SJSA1 (cell line): ENCODE results near the gene SPOUT1. TPM values are rescaled to one million over a fixed set of nuclear protein-coding genes. Genes with fewer than 3 reads are reported as not detected.

ENCODE experiments used
- DNase-seq, 2 experiments: peaks; one replicate each; pipeline ENCODE4 v3.0.0-alpha.2; 2015 to 2020; ENCODE audit warnings: low spot score in 2 of 2, low read depth in 1 of 2
- H3K27ac ChIP-seq: fragments of 250-450 bp; sonication (Bioruptor Pico); 2 replicates; pipeline ENCODE4 v1.5.1; 2020; ENCODE audit warnings: mild to moderate bottlenecking, moderate library complexity
- H3K27me3 ChIP-seq: fragments of 250-450 bp; sonication (Bioruptor Pico); replicated peaks from 2 replicates; pipeline ENCODE4 v1.5.1; 2020; ENCODE audit warnings: mild to moderate bottlenecking, moderate library complexity
- H3K36me3 ChIP-seq: fragments of 250-450 bp; sonication (Bioruptor Pico); 2 replicates; pipeline ENCODE4 v1.5.1; 2020; ENCODE audit warnings: mild to moderate bottlenecking
- H3K4me1 ChIP-seq: fragments of 250-450 bp; sonication (Bioruptor Pico); replicated peaks from 2 replicates; pipeline ENCODE4 v1.6.1; 2021; ENCODE audit warnings: mild to moderate bottlenecking
- H3K4me3 ChIP-seq: fragments of 250-450 bp; sonication (Bioruptor Pico); 2 replicates; pipeline ENCODE4 v1.5.1; 2020; ENCODE audit warnings: mild to moderate bottlenecking
- H3K9me3 ChIP-seq: fragments of 250-450 bp; sonication (Bioruptor Pico); replicated peaks from 2 replicates; pipeline ENCODE4 v1.5.1; 2020; ENCODE audit warnings: mild to moderate bottlenecking
- total RNA-seq: library from RNA; depleted of rRNA; stranded (reverse); fragments of >200 nt; shearing (Covaris generic); gene quantifications from 2 replicates; pipeline ENCODE4 v1.2.3, GENCODE V29; 2014

Gene SPOUT1
- total RNA-seq, 1 experiment from 2014 or later, result 15.3 TPM

DNA sequence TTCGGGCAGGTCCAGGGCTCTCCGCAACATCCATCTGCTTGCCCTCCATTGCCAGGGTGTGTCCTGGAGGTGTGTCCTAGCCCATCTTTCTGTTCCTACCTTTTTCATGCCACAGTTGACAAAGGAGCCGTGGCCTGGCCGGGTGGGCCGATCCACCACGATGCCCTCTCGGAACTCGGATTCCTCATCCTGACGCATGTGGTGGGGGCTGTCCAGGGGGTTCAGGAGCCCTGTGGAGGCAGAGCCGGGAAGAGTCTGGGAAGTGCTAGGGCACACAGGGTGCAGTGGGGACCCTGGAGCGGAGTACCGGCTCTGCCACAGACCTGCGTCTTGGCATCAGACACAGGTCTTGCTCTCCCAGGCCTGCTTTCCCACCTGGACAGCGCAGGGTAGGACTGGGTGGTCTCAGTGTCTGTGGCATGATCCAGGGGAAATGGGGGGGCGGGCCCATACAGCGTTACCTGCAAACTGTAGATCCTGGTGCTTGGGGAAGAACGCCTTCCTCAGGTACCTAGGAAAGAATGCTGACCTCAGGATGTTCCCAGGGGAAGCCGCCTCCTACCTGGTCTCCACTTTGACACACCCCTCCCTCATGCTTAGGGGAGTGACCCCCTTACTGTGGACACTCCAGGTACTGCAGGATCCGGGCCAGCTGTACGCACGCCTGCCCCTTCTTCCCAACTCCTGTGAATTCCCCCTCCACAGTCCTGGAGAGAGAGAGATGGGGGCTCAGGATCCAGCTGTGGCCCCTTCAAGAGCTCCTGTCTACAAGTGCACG is 3.5 kb downstream of the SPOUT1 start:
- Histone ChIP-seq H3K36me3 (peaks cover 79% of the 10 kb centered on the region), H3K4me1 (peaks cover 12% of the 10 kb centered on the region), H3K27ac (no peak overlapping the region), H3K4me3 (no peak overlapping the region), H3K9me3 (no peaks in the 10 kb centered on the region), H3K27me3 (no peaks in the 10 kb centered on the region)
- DNase-seq, result no peak

DNA sequence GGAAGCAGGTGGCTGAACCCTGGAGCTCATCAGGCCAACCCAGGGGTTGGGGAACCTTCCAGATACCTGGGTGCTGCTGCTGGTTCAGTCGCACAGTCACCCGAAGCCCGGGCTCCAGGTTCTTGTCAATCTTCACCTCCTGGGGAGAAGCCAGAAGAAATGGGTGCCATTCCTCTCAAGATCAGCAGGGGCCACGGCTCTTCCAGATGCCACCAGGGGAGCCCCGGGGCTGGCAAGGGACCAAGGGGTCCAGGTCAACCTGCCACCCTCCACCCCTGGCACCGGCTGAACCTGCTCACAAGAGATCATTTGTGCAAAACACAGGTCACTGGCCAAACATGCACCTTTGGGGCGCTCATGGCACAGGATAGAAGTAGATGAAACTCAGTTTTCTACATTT is 4.7 kb downstream of the SPOUT1 start:
- no peak for DNase-seq
- Histone ChIP-seq H3K36me3 (peaks cover 84% of the 10 kb centered on the region), H3K4me1 (peaks cover 8% of the 10 kb centered on the region), H3K27me3 (no peaks in the 10 kb centered on the region), H3K9me3 (no peaks in the 10 kb centered on the region), H3K4me3 (no peak overlapping the region), H3K27ac (no peak overlapping the region)

DNA sequence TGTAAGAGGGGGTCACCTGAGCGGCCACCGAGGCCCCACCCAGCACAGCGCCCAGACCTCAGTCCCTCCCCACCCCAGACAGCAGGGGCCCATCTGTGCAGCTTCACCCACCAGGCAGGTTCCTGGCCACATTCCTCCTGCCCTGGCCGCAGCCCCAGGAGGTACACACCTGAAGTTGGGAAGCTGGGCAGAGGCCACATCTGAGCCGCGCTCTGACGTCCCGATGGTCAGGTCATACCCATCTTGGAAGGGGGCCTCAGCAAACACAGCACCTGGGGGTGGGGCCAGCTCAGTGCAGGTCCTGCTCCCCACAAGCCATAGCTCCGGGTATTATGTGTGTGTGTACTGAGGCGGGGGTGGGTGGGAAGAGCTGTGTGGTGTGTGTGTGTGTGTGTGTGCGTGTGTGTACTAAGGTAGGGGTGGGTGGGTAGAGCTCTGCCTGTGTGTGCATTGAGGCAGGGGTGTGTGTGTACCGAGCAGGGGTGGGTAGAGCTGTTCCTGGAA is 5.6 kb downstream of the SPOUT1 start:
- H3K4me3 ChIP-seq, result no peak overlapping the region
- H3K9me3 ChIP-seq, result no peaks in the 10 kb centered on the region
- H3K27me3 ChIP-seq, result no peaks in the 10 kb centered on the region
- H3K36me3 ChIP-seq, result peaks cover 83% of the 10 kb centered on the region
- H3K4me1 ChIP-seq, result peaks cover 10% of the 10 kb centered on the region
- no peak for DNase-seq
- no peak overlapping the region for H3K27ac ChIP-seq

DNA sequence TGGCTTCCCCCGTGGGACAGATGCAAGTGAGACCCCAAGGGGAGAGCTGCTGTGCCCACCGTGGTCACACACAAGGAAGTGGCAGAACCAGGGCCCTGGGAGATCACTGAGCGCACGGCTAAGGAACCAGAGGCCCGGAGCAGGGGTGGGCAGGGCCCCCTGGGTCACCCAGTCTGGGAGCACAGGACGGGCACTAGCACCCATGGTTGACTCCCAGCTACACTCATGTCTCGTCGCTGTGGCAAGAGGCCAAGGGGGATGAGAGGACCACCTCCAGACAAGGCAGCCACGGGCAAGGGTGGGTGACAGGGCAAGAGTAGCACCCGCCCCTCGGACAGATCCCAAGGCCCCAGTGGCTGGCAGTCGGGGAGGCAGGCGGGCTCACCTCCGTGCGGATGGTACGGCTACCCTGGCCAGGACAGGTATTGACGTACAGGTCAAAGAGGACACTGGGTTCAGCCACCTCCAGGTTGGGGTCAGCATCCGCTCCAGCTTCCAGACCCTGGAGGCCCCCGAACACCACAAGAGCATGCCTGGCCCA is 6.2 kb downstream of the SPOUT1 start:
- Histone ChIP-seq H3K4me3 (no peak overlapping the region), H3K9me3 (no peaks in the 10 kb centered on the region), H3K4me1 (peaks cover 8% of the 10 kb centered on the region), H3K27me3 (no peaks in the 10 kb centered on the region), H3K36me3 (peaks cover 79% of the 10 kb centered on the region), H3K27ac (no peak overlapping the region)
- DNase-seq, result no peak

DNA sequence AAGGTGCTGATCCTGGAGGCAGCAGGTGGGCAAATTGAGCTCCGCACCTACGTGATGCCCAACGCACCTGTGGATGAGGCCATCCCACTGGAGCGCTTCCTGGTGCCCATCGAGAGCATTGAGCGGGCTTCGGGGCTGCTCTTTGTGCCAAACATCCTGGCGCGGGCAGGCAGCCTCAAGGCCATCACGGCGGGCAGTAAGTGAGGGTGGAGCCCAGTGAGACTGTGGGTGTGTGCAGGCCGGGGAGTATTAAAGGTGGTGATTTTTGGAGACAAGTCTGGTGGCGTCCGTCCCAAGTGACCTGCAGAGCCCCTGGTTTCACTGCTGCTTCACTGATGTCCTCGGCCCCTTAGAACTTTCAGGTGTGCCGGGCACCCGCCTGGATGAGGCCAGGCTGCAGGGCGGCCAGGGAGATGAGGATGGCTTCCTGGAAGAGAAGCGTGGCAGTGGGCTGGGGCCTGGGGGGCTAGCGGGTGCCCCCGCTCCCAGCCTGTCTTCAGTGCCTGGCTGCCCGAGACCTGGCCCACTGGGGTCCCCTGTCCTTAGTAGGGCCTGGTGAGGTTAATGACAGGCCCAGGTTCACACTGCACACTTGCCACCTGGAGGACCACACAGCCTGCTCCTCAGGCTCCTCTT is 7.1 kb downstream of the SPOUT1 start:
- Histone ChIP-seq H3K4me3 (no peak overlapping the region), H3K9me3 (no peaks in the 10 kb centered on the region), H3K27me3 (no peaks in the 10 kb centered on the region), H3K27ac (no peak overlapping the region), H3K4me1 (peaks cover 8% of the 10 kb centered on the region), H3K36me3 (peaks cover 70% of the 10 kb centered on the region)
- DNase-seq, result no peak

DNA sequence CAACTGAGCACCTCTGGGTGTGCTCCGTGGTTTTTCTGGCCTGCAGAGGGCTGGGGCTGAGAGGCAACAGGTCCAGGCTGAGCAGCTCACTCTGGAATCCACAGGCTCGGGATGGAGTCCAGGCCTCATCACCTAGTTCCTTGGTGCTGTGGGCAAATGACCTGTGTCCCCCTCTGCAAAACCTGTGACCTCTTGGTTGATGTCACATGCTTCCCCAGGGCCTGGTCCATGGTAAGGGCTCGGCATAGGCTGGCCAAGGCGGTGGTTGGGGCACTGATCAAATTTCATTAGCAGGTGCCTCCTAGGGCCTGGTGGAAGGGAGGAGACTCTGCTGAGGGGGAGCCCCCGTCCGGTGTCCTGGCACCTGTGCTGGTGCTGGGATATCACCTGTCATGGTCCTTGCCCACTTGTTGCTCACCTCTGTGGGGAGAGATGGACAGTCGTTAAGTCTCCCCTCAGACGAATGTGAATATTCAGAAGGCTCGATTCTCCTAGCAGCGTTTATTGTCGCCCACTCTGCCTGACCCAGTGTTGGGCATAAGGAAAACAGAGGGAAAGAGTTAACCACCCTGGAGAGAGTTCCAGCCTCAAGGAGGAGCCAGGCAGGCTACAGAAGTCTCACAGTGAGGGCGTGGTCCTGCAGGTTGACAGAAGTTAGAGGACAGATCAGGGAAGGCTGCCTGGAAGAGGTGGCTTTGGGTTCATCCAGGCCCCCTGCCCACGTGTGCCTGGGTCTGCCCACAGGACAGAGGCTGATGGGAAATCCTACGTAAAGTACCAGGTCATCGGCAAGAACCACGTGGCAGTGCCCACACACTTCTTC is 7.8 kb downstream of the SPOUT1 start:
- H3K9me3 ChIP-seq, result no peaks in the 10 kb centered on the region
- no peak overlapping the region for H3K27ac ChIP-seq
- peaks cover 8% of the 10 kb centered on the region for H3K4me1 ChIP-seq
- peaks cover 63% of the 10 kb centered on the region for H3K36me3 ChIP-seq
- H3K27me3 ChIP-seq, result no peaks in the 10 kb centered on the region
- DNase-seq, result no peak
- no peak overlapping the region for H3K4me3 ChIP-seq

DNA sequence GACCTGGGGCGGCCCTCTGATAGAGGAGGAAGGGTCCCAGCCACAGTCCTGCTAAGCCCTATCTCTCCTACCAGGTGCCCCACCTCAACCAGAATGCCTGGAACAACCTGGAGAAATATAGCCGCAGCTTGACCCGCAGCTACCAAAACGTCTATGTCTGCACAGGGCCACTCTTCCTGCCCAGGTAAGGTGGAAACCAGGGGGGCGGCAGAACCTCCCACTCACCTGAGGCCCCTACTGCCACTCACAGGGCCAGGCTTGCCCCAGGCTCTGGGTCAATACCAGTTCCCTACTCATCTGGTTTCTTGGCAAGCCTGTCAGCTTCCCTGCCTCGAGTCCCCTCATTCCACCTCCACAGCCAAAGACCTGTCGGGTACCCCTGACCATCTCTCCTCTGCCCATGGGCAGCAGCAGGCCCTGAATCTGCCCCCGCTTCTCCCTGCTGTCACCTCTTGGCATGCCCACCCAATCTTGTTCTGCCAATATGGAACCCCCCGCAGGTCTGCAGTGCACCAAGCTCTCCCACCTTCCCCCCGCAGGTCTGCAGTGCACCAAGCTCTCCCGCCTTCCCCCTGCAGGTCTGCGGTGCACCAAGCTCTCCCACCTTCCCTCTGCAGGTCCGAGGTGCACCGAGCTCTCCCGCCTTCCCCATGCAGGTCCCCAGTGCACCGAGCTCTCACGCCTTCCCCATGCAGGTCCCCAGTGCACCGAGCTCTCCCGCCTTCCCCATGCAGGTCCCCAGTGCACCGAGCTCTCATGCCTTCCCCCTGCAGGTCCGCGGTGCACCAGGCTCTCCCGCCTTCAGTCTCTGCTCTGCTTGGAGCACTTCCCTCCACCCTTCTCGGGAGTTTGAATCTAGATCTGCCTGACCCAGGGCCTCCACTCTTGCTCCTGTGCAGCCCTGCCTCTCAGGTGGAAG is 8.7 kb downstream of the SPOUT1 start:
- no peaks in the 10 kb centered on the region for H3K9me3 ChIP-seq
- H3K36me3 ChIP-seq, result peaks cover 54% of the 10 kb centered on the region
- H3K4me3 ChIP-seq, result no peak overlapping the region
- peaks cover 8% of the 10 kb centered on the region for H3K4me1 ChIP-seq
- H3K27me3 ChIP-seq, result no peaks in the 10 kb centered on the region
- no peak for DNase-seq
- no peak overlapping the region for H3K27ac ChIP-seq

DNA sequence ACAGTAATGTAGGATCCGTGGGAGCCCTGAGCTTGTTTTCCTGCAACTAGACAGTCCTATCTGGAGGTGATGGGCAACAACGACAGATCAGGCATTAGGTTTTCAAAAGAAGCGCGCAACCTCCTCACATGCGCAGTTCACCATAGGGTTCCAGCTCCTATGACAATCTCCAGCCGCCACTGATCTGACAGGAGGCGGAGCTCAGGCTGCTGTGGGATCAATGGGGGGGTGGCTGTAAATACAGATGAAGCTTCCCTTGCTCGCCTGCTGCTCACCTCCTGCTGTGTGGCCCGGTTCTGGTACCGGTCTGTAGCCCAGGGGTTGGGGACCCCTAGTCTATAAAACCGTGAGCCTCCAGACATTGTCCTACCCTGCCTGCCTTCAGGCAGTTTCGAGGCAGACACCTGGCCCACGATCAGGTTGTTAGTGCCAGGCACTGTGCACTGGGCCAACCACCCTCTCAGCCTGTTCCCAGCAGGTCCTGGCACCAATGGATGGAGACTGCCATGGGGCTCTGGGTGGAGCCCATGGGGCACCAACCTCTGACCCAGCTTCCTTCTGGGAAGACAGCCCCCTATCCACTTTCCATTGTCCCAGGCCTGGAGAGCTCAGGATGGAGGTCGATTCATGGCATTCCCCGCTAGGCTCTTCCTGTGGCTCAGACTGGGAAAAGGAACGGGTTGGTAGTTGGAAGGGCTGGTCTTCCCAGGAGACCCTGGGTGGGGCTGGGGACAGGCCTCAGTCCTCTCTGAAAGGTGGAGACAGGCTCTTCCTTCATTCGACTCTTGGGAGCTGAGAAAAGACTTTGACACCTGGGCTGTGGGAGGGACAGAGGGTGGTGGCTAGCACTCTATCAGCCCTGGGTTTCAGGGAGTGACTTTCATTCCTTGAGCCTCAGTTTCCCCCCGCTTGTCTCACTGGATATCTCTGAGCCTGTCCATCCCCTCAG is 9.6 kb downstream of the SPOUT1 start:
- DNase-seq, result no peak
- H3K4me3 ChIP-seq, result no peak overlapping the region
- H3K9me3 ChIP-seq, result no peaks in the 10 kb centered on the region
- no peaks in the 10 kb centered on the region for H3K27me3 ChIP-seq
- H3K36me3 ChIP-seq, result peaks cover 45% of the 10 kb centered on the region
- H3K27ac ChIP-seq, result no peak overlapping the region
- peaks cover 8% of the 10 kb centered on the region for H3K4me1 ChIP-seq

- Histone ChIP-seq H3K9me3 (no peaks in the 10 kb centered on the region), H3K4me3 (peak overlapping the region; percentile 57), H3K36me3 (peaks cover 36% of the 10 kb centered on the region), H3K4me1 (peaks cover 8% of the 10 kb centered on the region), H3K27me3 (no peaks in the 10 kb centered on the region), H3K27ac (no peak overlapping the region)
- DNase-seq, result peak in 1 of 2 experiments; percentile 21
These were observed 10.5 kb downstream of the SPOUT1 start for GRCh38 chr9:128818839-128819715.

DNA sequence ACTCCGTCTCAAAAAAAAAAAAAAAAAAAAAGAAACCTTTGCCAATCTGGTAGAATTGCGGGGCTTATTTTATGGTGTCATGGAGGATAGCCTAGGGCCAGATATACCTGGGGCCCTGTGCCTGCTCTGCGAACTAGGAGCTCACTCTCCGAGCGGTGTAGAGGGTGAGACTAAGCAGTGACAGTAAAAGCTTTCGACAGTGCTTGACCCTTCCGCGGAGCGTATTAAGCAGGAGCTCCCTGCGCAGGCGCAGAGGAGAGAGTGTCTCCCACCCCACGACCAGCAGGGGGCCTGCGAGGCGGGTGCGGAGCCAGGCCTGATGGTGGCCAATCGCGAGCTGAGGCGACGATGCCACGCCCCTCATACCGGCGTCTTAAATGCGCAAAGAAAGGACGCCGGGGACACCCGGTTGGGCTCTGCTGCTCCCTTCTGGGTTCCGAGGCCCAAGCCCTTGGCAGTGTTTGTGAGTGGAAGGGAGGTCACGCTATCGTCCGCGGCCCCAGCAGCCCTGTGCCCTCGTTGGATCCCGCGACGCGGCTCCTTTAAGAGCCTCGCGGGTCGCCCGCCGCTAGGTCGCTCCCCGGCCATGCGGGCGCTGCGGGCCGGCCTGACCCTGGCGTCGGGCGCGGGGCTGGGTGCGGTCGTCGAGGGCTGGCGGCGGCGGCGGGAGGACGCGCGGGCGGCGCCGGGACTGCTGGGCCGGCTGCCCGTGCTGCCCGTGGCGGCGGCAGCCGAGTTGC is 11.3 kb downstream of the SPOUT1 start, which contains the start of gene ENDOG:
TSS of gene ENDOG (plus strand) at position 402 of the 740 bp plus-strand sequence. CDS start at position 587, 185 bp downstream.
- Histone ChIP-seq H3K36me3 (peaks cover 29% of the 10 kb centered on the region), H3K4me1 (peaks cover 8% of the 10 kb centered on the region), H3K27me3 (no peaks in the 10 kb centered on the region), H3K4me3 (peak within 1 kb of the TSS; percentile 57), H3K27ac (no peak within 1 kb of the TSS), H3K9me3 (no peaks in the 10 kb centered on the region)
- DNase-seq, result peak; percentile 94 to 95

DNA sequence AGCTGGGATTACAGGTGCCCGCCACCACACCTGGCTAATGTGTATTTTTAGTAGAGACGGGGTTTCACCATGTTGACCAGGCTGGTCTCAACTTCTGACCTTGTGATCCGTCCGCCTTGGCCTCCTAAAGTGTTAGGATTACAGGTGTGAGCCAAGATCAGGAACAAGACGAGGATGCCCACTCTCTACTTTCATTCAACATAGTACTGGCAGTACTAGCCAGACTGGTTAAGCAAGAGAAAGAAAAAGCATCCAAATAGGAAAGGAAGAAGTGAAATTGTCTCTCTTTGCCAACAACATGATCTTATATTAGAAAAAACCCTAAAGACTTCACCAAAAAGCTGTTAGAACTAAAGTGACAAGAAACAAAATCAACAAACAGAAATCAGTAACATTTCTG is 18.7 kb downstream of the SPOUT1 start:
- H3K27ac ChIP-seq, result no peak overlapping the region
- H3K4me1 ChIP-seq, result no peaks in the 10 kb centered on the region
- H3K9me3 ChIP-seq, result no peaks in the 10 kb centered on the region
- no peak for DNase-seq
- H3K36me3 ChIP-seq, result peaks cover 15% of the 10 kb centered on the region
- no peak overlapping the region for H3K4me3 ChIP-seq
- no peaks in the 10 kb centered on the region for H3K27me3 ChIP-seq
